ENCODE measurements around the gene GJC1.
"Not testable (repeated sequence)": the region's sequence is repeated elsewhere in the genome, so short reads cannot be mapped to it uniquely, and the experiment has no call there.

The GJC1 gene

GRCh38 chr17:44758414-44759085 is 71.5 kb downstream of the GJC1 start, which contains the start of gene ADAM11:
Gene ADAM11 (plus strand): TSS chr17:44758988. CDS start chr17:44759200, 212 bp downstream.
- no peak for DNase-seq

- DNase-seq = no peak
Measured at GRCh38 chr17:44757918-44758413, 72.1 kb downstream of the GJC1 start.

- DNase-seq = no peak
Measured at GRCh38 chr17:44757045-44757917, 72.8 kb downstream of the GJC1 start.

- not testable (repeated sequence) for DNase-seq
Measured at GRCh38 chr17:44755180-44755579, 74.9 kb downstream of the GJC1 start.

- DNase-seq = no peak
Measured at GRCh38 chr17:44754276-44754675, 75.8 kb downstream of the GJC1 start.

GRCh38 chr17:44752953-44753861 is 76.9 kb downstream of the GJC1 start:
- no peak for DNase-seq

- no peak for DNase-seq
Measured at GRCh38 chr17:44751806-44752205, 78.3 kb downstream of the GJC1 start.

GRCh38 chr17:44751331-44751730 is 78.8 kb downstream of the GJC1 start:
- no peak for DNase-seq

- DNase-seq = no peak
Measured at GRCh38 chr17:44749980-44750318, 80.1 kb downstream of the GJC1 start.

GRCh38 chr17:44749076-44749979 is 80.8 kb downstream of the GJC1 start:
- DNase-seq = no peak

Measured in activated naive CD4-positive, alpha-beta T cell treated with anti-CD3 and anti-CD28 coated beads, Interleukin-2, amount 50 U/mL, for 16 hours (primary cell).